ENCODE results near the gene SIVA1.
"Not testable (repeated sequence)": the region's sequence is repeated elsewhere in the genome, so short reads cannot be mapped to it uniquely, and the experiment has no call there.

SIVA1 gene

DNA sequence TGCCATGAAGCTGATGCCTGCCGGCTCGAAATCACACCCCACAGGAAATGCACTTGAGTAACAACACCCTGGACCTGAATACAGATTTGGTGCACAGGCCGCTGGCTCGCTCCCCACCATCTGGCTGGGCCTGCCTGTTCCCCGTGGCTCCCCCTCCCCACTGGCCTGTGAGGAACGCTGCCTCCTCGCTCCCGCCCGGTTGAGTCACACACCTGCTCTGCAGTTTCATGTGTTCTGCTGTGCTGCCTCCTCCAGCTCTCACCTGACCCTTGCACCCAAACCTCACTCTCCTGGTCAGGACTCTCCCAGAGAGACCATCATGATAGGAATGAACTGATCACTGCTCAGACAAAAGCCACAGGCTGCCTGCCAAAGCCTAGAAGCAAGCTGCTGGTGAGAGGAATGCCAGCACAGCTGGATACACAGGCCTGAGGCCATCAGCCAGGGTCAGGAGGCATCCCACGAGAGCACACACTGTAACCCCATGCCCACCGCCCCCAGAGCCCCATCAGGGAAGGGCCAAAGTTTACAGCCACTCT lies 3.8 kb upstream of the SIVA1 start:
- H3K4me1 ChIP-seq (ENCODE audit: insufficient read depth, low read length, poor library complexity, severe bottlenecking), result peaks cover 11% of the 10 kb centered on the region
- peaks cover 12% of the 10 kb centered on the region for H3K79me2 ChIP-seq (ENCODE audit: insufficient read depth, low read length)
- TF ChIP-seq EZH2phosphoT487 (IDR thresholded peaks at IDR 0.05; ENCODE audit: borderline replicate concordance), result no peak
- TF ChIP-seq, protein P1, sequence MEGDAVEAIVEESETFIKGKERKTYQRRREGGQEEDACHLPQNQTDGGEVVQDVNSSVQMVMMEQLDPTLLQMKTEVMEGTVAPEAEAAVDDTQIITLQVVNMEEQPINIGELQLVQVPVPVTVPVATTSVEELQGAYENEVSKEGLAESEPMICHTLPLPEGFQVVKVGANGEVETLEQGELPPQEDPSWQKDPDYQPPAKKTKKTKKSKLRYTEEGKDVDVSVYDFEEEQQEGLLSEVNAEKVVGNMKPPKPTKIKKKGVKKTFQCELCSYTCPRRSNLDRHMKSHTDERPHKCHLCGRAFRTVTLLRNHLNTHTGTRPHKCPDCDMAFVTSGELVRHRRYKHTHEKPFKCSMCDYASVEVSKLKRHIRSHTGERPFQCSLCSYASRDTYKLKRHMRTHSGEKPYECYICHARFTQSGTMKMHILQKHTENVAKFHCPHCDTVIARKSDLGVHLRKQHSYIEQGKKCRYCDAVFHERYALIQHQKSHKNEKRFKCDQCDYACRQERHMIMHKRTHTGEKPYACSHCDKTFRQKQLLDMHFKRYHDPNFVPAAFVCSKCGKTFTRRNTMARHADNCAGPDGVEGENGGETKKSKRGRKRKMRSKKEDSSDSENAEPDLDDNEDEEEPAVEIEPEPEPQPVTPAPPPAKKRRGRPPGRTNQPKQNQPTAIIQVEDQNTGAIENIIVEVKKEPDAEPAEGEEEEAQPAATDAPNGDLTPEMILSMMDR (conservative IDR thresholded peaks at IDR 0.05; ENCODE audit: low read length), result no peak
- H3K4me2 ChIP-seq (ENCODE audit: low read depth, low read length, poor library complexity, severe bottlenecking), result no peak overlapping the region
- H3K4me3 ChIP-seq (ENCODE audit: low read length, poor library complexity, severe bottlenecking), result no peak overlapping the region
- H3K9me3 ChIP-seq (ENCODE audit: insufficient read depth, low read depth, low read length), result no peaks in the 10 kb centered on the region
- H2AFZ ChIP-seq (ENCODE audit: low read length), result no peak overlapping the region
- H3K27me3 ChIP-seq (ENCODE audit: insufficient read depth, low read length, poor library complexity, severe bottlenecking), result no peaks in the 10 kb centered on the region
- H3F3A ChIP-seq (ENCODE audit: low read depth), result no peaks in the 10 kb centered on the region
- H4K20me1 ChIP-seq (ENCODE audit: insufficient read depth, low read length, poor library complexity, severe bottlenecking), result peaks cover 12% of the 10 kb centered on the region
- H3K36me3 ChIP-seq (ENCODE audit: insufficient read depth, low read length), result no peaks in the 10 kb centered on the region
- H3K9ac ChIP-seq (ENCODE audit: low read depth, low read length, poor library complexity, severe bottlenecking), result no peak overlapping the region
- H3K9me2 ChIP-seq (replicated peaks; ENCODE audit: low read depth, low read length), result no peaks in the 10 kb centered on the region

GRCh38 chr14:104750056-104750752 lies 2.7 kb upstream of the SIVA1 start:
- no peaks in the 10 kb centered on the region for H3K9me2 ChIP-seq (replicated peaks; ENCODE audit: low read depth, low read length)
- H3F3A ChIP-seq (ENCODE audit: low read depth), result no peaks in the 10 kb centered on the region
- no peaks in the 10 kb centered on the region for H3K36me3 ChIP-seq (ENCODE audit: insufficient read depth, low read length)
- no peak overlapping the region for H3K9ac ChIP-seq (ENCODE audit: low read depth, low read length, poor library complexity, severe bottlenecking)
- no peak overlapping the region for H2AFZ ChIP-seq (ENCODE audit: low read length)
- no peak overlapping the region for H3K4me2 ChIP-seq (ENCODE audit: low read depth, low read length, poor library complexity, severe bottlenecking)
- H3K27me3 ChIP-seq (ENCODE audit: insufficient read depth, low read length, poor library complexity, severe bottlenecking), result no peaks in the 10 kb centered on the region
- peaks cover 22% of the 10 kb centered on the region for H4K20me1 ChIP-seq (ENCODE audit: insufficient read depth, low read length, poor library complexity, severe bottlenecking)
- no peak overlapping the region for H3K4me3 ChIP-seq (ENCODE audit: low read length, poor library complexity, severe bottlenecking)
- H3K9me3 ChIP-seq (ENCODE audit: insufficient read depth, low read depth, low read length), result no peaks in the 10 kb centered on the region
- peaks cover 22% of the 10 kb centered on the region for H3K79me2 ChIP-seq (ENCODE audit: insufficient read depth, low read length)
- H3K4me1 ChIP-seq (ENCODE audit: insufficient read depth, low read length, poor library complexity, severe bottlenecking), result peaks cover 20% of the 10 kb centered on the region
- TF ChIP-seq EZH2phosphoT487 (IDR thresholded peaks at IDR 0.05; ENCODE audit: borderline replicate concordance), result no peak
- TF ChIP-seq, protein P1 (conservative IDR thresholded peaks at IDR 0.05; ENCODE audit: low read length), result no peak

DNA sequence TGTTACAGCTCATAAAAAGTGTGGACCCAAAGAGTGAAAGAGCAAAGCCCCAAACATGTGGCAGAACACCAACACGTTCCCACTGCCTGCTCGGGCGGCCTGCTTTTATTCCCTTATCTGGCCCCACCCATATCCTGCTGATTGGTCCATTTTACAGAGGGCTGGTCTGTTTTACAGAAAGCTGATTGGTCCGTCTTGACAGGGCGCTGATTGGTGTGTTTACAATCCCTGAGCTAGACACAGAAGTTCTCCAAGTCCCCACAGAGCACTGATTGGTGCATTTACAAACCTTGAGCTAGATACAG lies 2.2 kb upstream of the SIVA1 start:
- not testable (repeated sequence) for H3F3A ChIP-seq (ENCODE audit: low read depth); H3K36me3 ChIP-seq (ENCODE audit: insufficient read depth, low read length); H3K27me3 ChIP-seq (ENCODE audit: insufficient read depth, low read length, poor library complexity, severe bottlenecking); H3K4me2 ChIP-seq (ENCODE audit: low read depth, low read length, poor library complexity, severe bottlenecking); H2AFZ ChIP-seq (ENCODE audit: low read length); H3K4me3 ChIP-seq (ENCODE audit: low read length, poor library complexity, severe bottlenecking); H3K9me3 ChIP-seq (ENCODE audit: insufficient read depth, low read depth, low read length); H3K9me2 ChIP-seq (replicated peaks; ENCODE audit: low read depth, low read length); H3K9ac ChIP-seq (ENCODE audit: low read depth, low read length, poor library complexity, severe bottlenecking)
- H3K79me2 ChIP-seq (ENCODE audit: insufficient read depth, low read length), result peaks cover 27% of the 10 kb centered on the region
- peaks cover 25% of the 10 kb centered on the region for H4K20me1 ChIP-seq (ENCODE audit: insufficient read depth, low read length, poor library complexity, severe bottlenecking)
- peaks cover 25% of the 10 kb centered on the region for H3K4me1 ChIP-seq (ENCODE audit: insufficient read depth, low read length, poor library complexity, severe bottlenecking)
